OCI-LY3 (cell line): Measurements from ENCODE around the gene HNRNPF.
"Not testable (repeated sequence)": the region's sequence is repeated elsewhere in the genome, so short reads cannot be mapped to it uniquely, and the experiment has no call there.

Experiments used
- H2AFZ ChIP-seq: fragments of 200-600, 300-600 bp; shearing (Covaris generic); 2 replicates; pipeline ENCODE4 v1.6.0; 2014; ENCODE audit warnings: antibody characterized with exemption, low read depth, low read length
- H3K27ac ChIP-seq: fragments of 200-600, 300-600 bp; sonication (generic); 2 replicates; pipeline ENCODE4 v1.5.1; 2014; ENCODE audit warnings: mild to moderate bottlenecking, low read length, moderate library complexity, mixed read lengths
- H3K27me3 ChIP-seq: fragments of 200-600, 300-600 bp; sonication (generic); 2 replicates; pipeline ENCODE4 v1.6.1; 2014; ENCODE audit warnings: low read depth, low read length, mixed read lengths
- H3K36me3 ChIP-seq: fragments of 200-600, 300-600 bp; sonication (generic); replicated peaks from 2 replicates; pipeline ENCODE3; 2014; ENCODE audit warnings: low read depth, low read length, mixed read lengths
- H3K4me1 ChIP-seq: fragments of 300-600, 200-600 bp; sonication (generic); 2 replicates; pipeline ENCODE4 v1.6.1; 2014; ENCODE audit warnings: low read length, mixed read lengths
- H3K4me2 ChIP-seq: fragments of 200-600, 300-600 bp; sonication (generic); 2 replicates; pipeline ENCODE4 v1.6.1; 2014; ENCODE audit warnings: low read length, mixed read lengths
- H3K4me3 ChIP-seq: fragments of 300-600, 200-600 bp; sonication (generic); 2 replicates; pipeline ENCODE4 v1.5.1; 2014; ENCODE audit warnings: antibody characterized with exemption, mild to moderate bottlenecking, low read length, moderate library complexity
- H3K79me2 ChIP-seq: fragments of 300-600, 200-600 bp; shearing (Covaris generic); 2 replicates; pipeline ENCODE4 v1.6.1; 2014; ENCODE audit warnings: mild to moderate bottlenecking, low read length, mixed read lengths
- H3K9ac ChIP-seq: fragments of 300-600, 200-600 bp; shearing (Covaris generic); 2 replicates; pipeline ENCODE4 v1.6.0; 2014; ENCODE audit warnings: mild to moderate bottlenecking, low read length, moderate library complexity
- H3K9me3 ChIP-seq: fragments of 200-600, 300-600 bp; shearing (Covaris generic); 2 replicates; pipeline ENCODE4 v1.6.1; 2014; ENCODE audit warnings: low read length, mixed read lengths; ENCODE audit not compliant: insufficient read depth
- H4K20me1 ChIP-seq: fragments of 200-600, 300-600 bp; sonication (generic); 2 replicates; pipeline ENCODE4 v1.6.1; 2016; ENCODE audit warnings: low read length, mixed read lengths; ENCODE audit not compliant: insufficient read depth
- CTCF ChIP-seq: fragments of 200-600, 300-600 bp; sonication (generic); IDR thresholded peaks from 2 replicates; pipeline ENCODE4 v1.5.1; 2014; ENCODE audit warnings: antibody characterized with exemption, low read length, low read depth
- EZH2phosphoT487 ChIP-seq: fragments of 200-600 bp; shearing (Covaris generic); IDR thresholded peaks from 2 replicates; pipeline ENCODE4 v1.6.1; 2018; ENCODE audit warnings: antibody characterized with exemption, mixed run types, low read depth

The HNRNPF gene

GRCh38 chr10:43408710-43409384 is at the start of gene HNRNPF:
HNRNPF (minus strand) TSS chr10:43409186; CDS start chr10:43387884, 21,302 bp downstream.
- H3K36me3 ChIP-seq, result peaks cover 17% of the 10 kb centered on the region

GRCh38 chr10:43458227-43458626 is 49.2 kb upstream of the HNRNPF start:
- Histone ChIP-seq H3K4me1 (peaks cover 12% of the 10 kb centered on the region), H3K27ac (no peak overlapping the region), H4K20me1 (no peaks in the 10 kb centered on the region), H3K9me3 (no peaks in the 10 kb centered on the region; the same call in 1 of the 2 replicates), H3K79me2 (peaks cover 10% of the 10 kb centered on the region), H3K9ac (no peak overlapping the region), H3K4me3 (no peak overlapping the region), H3K4me2 (no peak overlapping the region), H3K27me3 (no peaks in the 10 kb centered on the region), H2AFZ (no peak overlapping the region), H3K36me3 (no peaks in the 10 kb centered on the region)
- TF ChIP-seq EZH2phosphoT487 (no peak), CTCF (no peak)

More at GRCh38 chr10:43408710-43409384, at the start of gene HNRNPF:
- H3K4me1 ChIP-seq, result peaks cover 17% of the 10 kb centered on the region
- peaks cover 25% of the 10 kb centered on the region for H4K20me1 ChIP-seq
- peak within 1 kb of the TSS; percentile 96 for H3K27ac ChIP-seq
- H3K4me3 ChIP-seq, result peak within 1 kb of the TSS; percentile 99
- H3K79me2 ChIP-seq, result peaks cover 54% of the 10 kb centered on the region
- no peaks in the 10 kb centered on the region for H3K9me3 ChIP-seq
- H3K4me2 ChIP-seq, result peak within 1 kb of the TSS; percentile 98
- TF ChIP-seq CTCF (no peak), EZH2phosphoT487 (no peak)
- peak within 1 kb of the TSS; percentile 99 for H3K9ac ChIP-seq
- H3K27me3 ChIP-seq, result no peaks in the 10 kb centered on the region
- H2AFZ ChIP-seq, result no peak within 1 kb of the TSS; the same call in 1 of the 2 replicates

GRCh38 chr10:43456561-43456960 is 47.6 kb upstream of the HNRNPF start:
- not testable (repeated sequence) for H3K27me3 ChIP-seq, H3K9me3 ChIP-seq, H3K36me3 ChIP-seq, H3K27ac ChIP-seq, H4K20me1 ChIP-seq, H2AFZ ChIP-seq
- peak overlapping the region; percentile 95 for H3K4me3 ChIP-seq
- H3K9ac ChIP-seq, result peak overlapping the region; percentile 67; the same call in 1 of the 2 replicates
- peaks cover 28% of the 10 kb centered on the region for H3K4me1 ChIP-seq
- H3K79me2 ChIP-seq, result peaks cover 10% of the 10 kb centered on the region
- peak overlapping the region; percentile 81 for H3K4me2 ChIP-seq

- not testable (repeated sequence) for H3K9me3 ChIP-seq, H3K27me3 ChIP-seq, H4K20me1 ChIP-seq, H3K36me3 ChIP-seq, H2AFZ ChIP-seq, H3K27ac ChIP-seq, H3K9ac ChIP-seq
- peaks cover 10% of the 10 kb centered on the region for H3K79me2 ChIP-seq
- H3K4me1 ChIP-seq, result peaks cover 29% of the 10 kb centered on the region
- peak overlapping the region; percentile 54 for H3K4me2 ChIP-seq
- H3K4me3 ChIP-seq, result peak overlapping the region; percentile 95; the same call in 1 of the 2 replicates
Observed at GRCh38 chr10:43454025-43454424, 45.0 kb upstream of the HNRNPF start.

- H3K4me1 ChIP-seq, result peaks cover 29% of the 10 kb centered on the region
- H2AFZ ChIP-seq, result no peak overlapping the region
- no peaks in the 10 kb centered on the region for H3K27me3 ChIP-seq
- no peaks in the 10 kb centered on the region for H3K36me3 ChIP-seq
- no peak overlapping the region for H3K27ac ChIP-seq
- H3K79me2 ChIP-seq, result peaks cover 10% of the 10 kb centered on the region
- H3K4me3 ChIP-seq, result no peak overlapping the region
- H3K9me3 ChIP-seq, result no peaks in the 10 kb centered on the region; the same call in 1 of the 2 replicates
- H4K20me1 ChIP-seq, result no peaks in the 10 kb centered on the region
- no peak for TF ChIP-seq CTCF
- TF ChIP-seq EZH2phosphoT487, result no peak
- no peak overlapping the region for H3K9ac ChIP-seq
- H3K4me2 ChIP-seq, result no peak overlapping the region
Observed at GRCh38 chr10:43453266-43453831, 44.4 kb upstream of the HNRNPF start.
